B cell (primary cell): ENCODE results near the gene SUN3. TPM values are rescaled to one million over a fixed set of nuclear protein-coding genes. Genes with fewer than 3 reads are reported as not detected.

Experiments used
- ATAC-seq: fragments of 200-7000 bp; cut with Tn5 transposase; one replicate; pipeline ENCODE4 v1.10.0; 2021; ENCODE audit warnings: low read depth, mild to moderate bottlenecking, moderate number of reproducible peaks, moderate library complexity
- CTCF ChIA-PET: fragments of 350-600 bp; sonication (Branson Sonifier 250); formaldehyde crosslinking; loops from one replicate; lab custom pipeline; 2021; ENCODE audit warnings: antibody characterized with exemption, inconsistent platforms; lab: Charles Lee
- POLR2A ChIA-PET: fragments of 350-600 bp; sonication (Branson Sonifier 250); formaldehyde crosslinking; loops from one replicate; lab custom pipeline; 2021; ENCODE audit warnings: antibody characterized with exemption; lab: Charles Lee
- DNase-seq: peaks from one replicate; pipeline ENCODE4 v3.0.0; 2013
- H2AFZ ChIP-seq: 2 replicates; pipeline ENCODE4 v1.6.1; 2012; ENCODE audit warnings: mild to moderate bottlenecking, low read depth, low read length; ENCODE audit not compliant: insufficient read depth, poor library complexity, severe bottlenecking
- H3K27ac ChIP-seq, 2 donors: 1 replicate in 1 of 2; 2 replicates in 1 of 2; pipeline ENCODE4 v1.5.1; 2012 to 2013; ENCODE audit warnings: low read length in 2 of 2, mild to moderate bottlenecking in 2 of 2, moderate library complexity in 1 of 2
- H3K27me3 ChIP-seq, 4 experiments: fragments of 200-600 bp in 1 of 4; sonication (generic) in 1 of 4; replicated peaks in 1 of 4; 1 replicate in 2 of 4; 2 replicates in 2 of 4; pipeline versions ENCODE4 v1.6.1 to v1.7.0; 2013 to 2016; ENCODE audit warnings: low read length in 3 of 4, mild to moderate bottlenecking in 2 of 4, mixed read lengths in 1 of 4, moderate library complexity in 1 of 4; ENCODE audit not compliant: insufficient read depth in 4 of 4, control insufficient read depth in 3 of 4; ENCODE audit errors: control extremely low read depth in 1 of 4
- H3K36me3 ChIP-seq, 2 experiments: replicated peaks in 1 of 2; 1 replicate in 1 of 2; 2 replicates in 1 of 2; pipeline versions ENCODE4 v1.6.1 to v1.7.1; 2013; ENCODE audit warnings: low read length in 1 of 2; ENCODE audit not compliant: insufficient read depth in 2 of 2, control insufficient read depth in 1 of 2; ENCODE audit errors: control extremely low read depth in 1 of 2, extremely low read depth in 1 of 2
- H3K4me1 ChIP-seq, 2 donors: fragments of 200-600 bp in 1 of 2; sonication (generic) in 1 of 2; 1 replicate in 1 of 2; 2 replicates in 1 of 2; pipeline versions ENCODE4 v1.5.1 to v1.6.1; 2013 to 2017; ENCODE audit warnings: low read length in 2 of 2; ENCODE audit not compliant: control insufficient read depth in 2 of 2, insufficient read depth in 2 of 2
- H3K4me2 ChIP-seq: replicated peaks from 2 replicates; pipeline ENCODE3; 2012; ENCODE audit warnings: mild to moderate bottlenecking, low read depth, low read length; ENCODE audit not compliant: poor library complexity, severe bottlenecking
- H3K4me3 ChIP-seq, 5 experiments: fragments of 200-600 bp in 1 of 5; sonication (generic) in 1 of 5; 1 replicate in 3 of 5; 2 replicates in 2 of 5; pipeline versions ENCODE4 v1.5.1 to v1.7.0; 2011 to 2016; ENCODE audit warnings: low read length in 4 of 5, mild to moderate bottlenecking in 4 of 5, low read depth in 2 of 5, control low read depth in 1 of 5, moderate library complexity in 1 of 5; ENCODE audit not compliant: insufficient read depth in 1 of 5; ENCODE audit errors: control extremely low read depth in 1 of 5, extremely low read depth in 1 of 5
- H3K79me2 ChIP-seq: fragments of 200-600 bp; sonication (generic); one replicate; pipeline ENCODE4 v1.6.0; 2016; ENCODE audit warnings: low read length; ENCODE audit not compliant: control insufficient read depth, insufficient read depth
- H3K9ac ChIP-seq: fragments of 200-600 bp; sonication (generic); 2 replicates; pipeline ENCODE4 v1.6.1; 2017; ENCODE audit warnings: mild to moderate bottlenecking, low read length, moderate library complexity
- H3K9me3 ChIP-seq, 3 donors: one replicate each; pipeline versions ENCODE4 v1.6.1 to v1.7.1; 2013; ENCODE audit warnings: low read length in 2 of 3; ENCODE audit not compliant: control insufficient read depth in 2 of 3, insufficient read depth in 1 of 3; ENCODE audit errors: control extremely low read depth in 1 of 3
- H4K20me1 ChIP-seq: 2 replicates; pipeline ENCODE4 v1.6.0; 2012; ENCODE audit warnings: mild to moderate bottlenecking, low read length; ENCODE audit not compliant: insufficient read depth, control insufficient read depth, poor library complexity, severe bottlenecking
- H3K27ac Mint-ChIP-seq: one replicate; pipeline ENCODE4 v1.8.0; 2021; ENCODE audit warnings: mixed read lengths
- H3K27me3 Mint-ChIP-seq: one replicate; pipeline ENCODE4 v1.8.0; 2021; ENCODE audit warnings: mixed read lengths
- H3K4me1 Mint-ChIP-seq: one replicate; pipeline ENCODE4 v1.8.0; 2021; ENCODE audit warnings: mixed read lengths
- H3K4me3 Mint-ChIP-seq: one replicate; pipeline ENCODE4 v1.8.0; 2021; ENCODE audit warnings: mixed read lengths
- H3K9me3 Mint-ChIP-seq: one replicate; pipeline ENCODE4 v1.8.0; 2022; ENCODE audit warnings: mixed read lengths; ENCODE audit not compliant: insufficient read depth
- CTCF ChIP-seq: fragments of 200-600 bp; IDR thresholded peaks from one replicate; pipeline ENCODE4 v1.8.0; 2022; ENCODE audit warnings: antibody characterized with exemption, mild to moderate bottlenecking
- EZH2 ChIP-seq: IDR thresholded peaks from 2 replicates; pipeline ENCODE4 v1.6.1; 2012; ENCODE audit warnings: borderline replicate concordance, low read depth, mild to moderate bottlenecking, moderate library complexity, low read length; ENCODE audit not compliant: insufficient read depth, poor library complexity, severe bottlenecking
- WGBS: methylation state at CpG from one replicate; pipeline ENCODE4 v1.1.5; 2013; ENCODE audit warnings: missing lambda C conversion rate; ENCODE audit not compliant: insufficient coverage; 5-methylcytosine and 5-hydroxymethylcytosine counted together
- intact Hi-C: fragments of 100-400 bp; cut with micrococcal nuclease; formaldehyde crosslinking; loops from one replicate; pipeline ENCODE4 v1.10.0; 2022
- polyA plus RNA-seq: library from polyadenylated mRNA; depleted of rRNA; stranded (reverse); fragments of >200 nt; gene quantifications from 2 replicates; pipeline ENCODE4 v1.2.3, GENCODE V29; 2012
- total RNA-seq, 2 donors: library from RNA; stranded (reverse); fragments of 120-200 nt in 1 of 2; gene quantifications; 1 replicate in 1 of 2; 2 replicates in 1 of 2; pipeline versions ENCODE4 v1.2.3 to v1.2.4, GENCODE V29; 2013 to 2022

Gene SUN3
- total and polyA plus RNA-seq, 2 donors (not counting 1 experiment from before 2014, with no cell fraction given): not detected

GRCh38 chr7:47978790-47979144 is 50.1 kb downstream of the SUN3 start:
- ATAC-seq (no peak), DNase-seq (no peak)
- TF ChIP-seq EZH2: no peak
- TF ChIP-seq CTCF: no peak
- POLR2A ChIA-PET: interaction anchor here (0.8 kb wide), 1 partner anchor 13 kb away, joined by 3 read pairs; no protein-coding TSS in a partner anchor
- peaks cover 7 to 44% of the 10 kb centered on the region in 2 experiments for H3K36me3 ChIP-seq
- CTCF ChIA-PET: interaction anchor here (0.8 to 1.8 kb wide), 9 partner anchors 9 to 713 kb away, joined by 3 to 12 read pairs (median 4); partner anchors contain the start of gene PKD1L1
- H3K27me3 ChIP-seq: no peaks in the 10 kb centered on the region
- peak overlapping the region; percentile 92 for H3K4me3 Mint-ChIP-seq
- intact Hi-C loops: loop anchor here (1.0 to 5.0 kb wide), 3 partner anchors 13 to 306 kb away; no protein-coding TSS in a partner anchor
- peak overlapping the region; percentile 91 to 93 for H3K27ac ChIP-seq
- no peaks in the 10 kb centered on the region for H3K9me3 Mint-ChIP-seq
- H3K4me3 ChIP-seq: peak overlapping the region; percentile 67 to 91 (median 71)
- peaks cover 8% of the 10 kb centered on the region for H4K20me1 ChIP-seq
- 18% methylated on average over 4 of the region's 4 CpGs for WGBS
- H3K27ac Mint-ChIP-seq: peak overlapping the region; percentile 98
- peak overlapping the region; percentile 79 for H3K9ac ChIP-seq
- H3K4me1 ChIP-seq: peaks cover 8 to 13% of the 10 kb centered on the region in 2 donors
- H3K79me2 ChIP-seq: peaks cover 18% of the 10 kb centered on the region
- H3K27me3 Mint-ChIP-seq: no peaks in the 10 kb centered on the region
- H2AFZ ChIP-seq: peak overlapping the region; percentile 88
- peaks cover 23% of the 10 kb centered on the region for H3K4me1 Mint-ChIP-seq
- H3K9me3 ChIP-seq: peaks cover 0 to 2% (median 0%) of the 10 kb centered on the region in 3 donors
- peak overlapping the region; percentile 77 for H3K4me2 ChIP-seq

GRCh38 chr7:47973739-47974138 is 55.2 kb downstream of the SUN3 start:
- POLR2A ChIA-PET: no interaction called here
- H3K4me1 Mint-ChIP-seq: peaks cover 22% of the 10 kb centered on the region
- H3K4me3 Mint-ChIP-seq: no peak overlapping the region
- peaks cover 6 to 10% of the 10 kb centered on the region in 2 donors for H3K4me1 ChIP-seq
- no peak overlapping the region for H3K4me2 ChIP-seq
- no peaks in the 10 kb centered on the region for H3K27me3 ChIP-seq
- TF ChIP-seq EZH2: no peak
- TF ChIP-seq CTCF: no peak
- H3K9ac ChIP-seq: no peak overlapping the region
- H3K27me3 Mint-ChIP-seq: no peaks in the 10 kb centered on the region
- no peak overlapping the region for H3K4me3 ChIP-seq
- H3K79me2 ChIP-seq: peaks cover 18% of the 10 kb centered on the region
- DNase-seq (no peak), ATAC-seq (no peak)
- intact Hi-C loops: no loop called here
- peaks cover 9% of the 10 kb centered on the region for H4K20me1 ChIP-seq
- CTCF ChIA-PET: interaction anchor here (0.6 to 2.0 kb wide), 5 partner anchors 9 to 680 kb away, joined by 3 to 6 read pairs (median 3); no protein-coding TSS in a partner anchor
- H3K9me3 ChIP-seq: no peaks in the 10 kb centered on the region
- no peak overlapping the region for H2AFZ ChIP-seq
- no CpG with 5 or more reads among the region's 1 CpG for WGBS
- H3K27ac ChIP-seq: no peak overlapping the region
- H3K27ac Mint-ChIP-seq: no peak overlapping the region
- no peaks in the 10 kb centered on the region for H3K9me3 Mint-ChIP-seq
- peaks cover 12 to 78% of the 10 kb centered on the region in 2 experiments for H3K36me3 ChIP-seq
